Activated CD4-positive, alpha-beta memory T cell treated with anti-CD3 and anti-CD28 coated beads, Interleukin-2, amount 10 ng/mL, durations not matched to agents 7 days and 5 days (primary cell): ENCODE data around the gene B3GAT1. TPM values are rescaled to one million over a fixed set of nuclear protein-coding genes. Genes with fewer than 3 reads are reported as not detected.
"Not testable (repeated sequence)": the region's sequence is repeated elsewhere in the genome, so short reads cannot be mapped to it uniquely, and the experiment has no call there.

Source experiments
- CTCF ChIA-PET: fragments of 350-600 bp; sonication (Branson Sonifier 250); formaldehyde crosslinking; loops from one replicate; lab custom pipeline; 2021; ENCODE audit warnings: antibody characterized with exemption, inconsistent platforms; lab: Charles Lee
- POLR2A ChIA-PET: fragments of 350-600 bp; sonication (Branson Sonifier 250); formaldehyde crosslinking; loops from one replicate; lab custom pipeline; 2021; ENCODE audit warnings: antibody characterized with exemption; lab: Charles Lee
- DNase-seq: peaks from one replicate; pipeline ENCODE4 v3.0.0-alpha.2; 2020
- H3K27ac Mint-ChIP-seq: one replicate; pipeline ENCODE4 v1.8.0; 2021; ENCODE audit warnings: mild to moderate bottlenecking, mixed read lengths
- H3K27me3 Mint-ChIP-seq: one replicate; pipeline ENCODE4 v1.8.0; 2021; ENCODE audit warnings: mixed read lengths
- H3K36me3 Mint-ChIP-seq: one replicate; pipeline ENCODE4 v1.8.0; 2021; ENCODE audit warnings: low read depth, mixed read lengths
- H3K4me1 Mint-ChIP-seq: one replicate; pipeline ENCODE4 v1.8.0; 2021; ENCODE audit warnings: mixed read lengths
- H3K4me3 Mint-ChIP-seq: one replicate; pipeline ENCODE4 v1.8.0; 2021; ENCODE audit warnings: mild to moderate bottlenecking, mixed read lengths
- H3K9me3 Mint-ChIP-seq: one replicate; pipeline ENCODE4 v1.8.0; 2021; ENCODE audit warnings: mixed read lengths
- total RNA-seq, 2 experiments: library from RNA; stranded (reverse); gene quantifications; one replicate each; pipeline ENCODE4 v1.2.3, GENCODE V29; 2021

The B3GAT1 gene
- total RNA-seq, result 10 to 100 TPM; 10.5 to 11.0 TPM

- CTCF ChIA-PET, result interaction anchor here (0.7 to 1.4 kb wide), 2 partner anchors 25 to 53 kb away, joined by 3 read pairs; no protein-coding TSS in a partner anchor
- Mint-ChIP-seq H3K4me1 (peaks cover 22% of the 10 kb centered on the region), H3K36me3 (no peaks in the 10 kb centered on the region), H3K9me3 (no peaks in the 10 kb centered on the region), H3K27me3 (peaks cover 73% of the 10 kb centered on the region), H3K27ac (no peak within 1 kb of the TSS), H3K4me3 (peak within 1 kb of the TSS; percentile 73)
- POLR2A ChIA-PET, result interaction anchor here (0.7 to 1.9 kb wide), 2 partner anchors 16 to 25 kb away, joined by 3 to 9 read pairs; no protein-coding TSS in a partner anchor
- peak; percentile 33 for DNase-seq
Observed at GRCh38 chr11:134412203-134413042, at the start of gene B3GAT1. B3GAT1 (minus strand) TSS chr11:134412242; CDS start chr11:134387659, 24,583 bp downstream.

GRCh38 chr11:134461621-134462020, 49.6 kb upstream of the B3GAT1 start:
- no peaks in the 10 kb centered on the region for H3K4me1 Mint-ChIP-seq
- no peak overlapping the region for H3K27ac Mint-ChIP-seq
- ChIA-PET POLR2A (no interaction called here), CTCF (no interaction called here)
- H3K4me3 Mint-ChIP-seq, result no peak overlapping the region
- peaks cover 16% of the 10 kb centered on the region for H3K9me3 Mint-ChIP-seq
- H3K27me3 Mint-ChIP-seq, result peaks cover 18% of the 10 kb centered on the region
- no peaks in the 10 kb centered on the region for H3K36me3 Mint-ChIP-seq
- DNase-seq, result no peak

- peaks cover 18% of the 10 kb centered on the region for H3K27me3 Mint-ChIP-seq
- DNase-seq, result no peak
- no peak overlapping the region for H3K27ac Mint-ChIP-seq
- H3K36me3 Mint-ChIP-seq, result no peaks in the 10 kb centered on the region
- CTCF ChIA-PET, result no interaction called here
- POLR2A ChIA-PET, result no interaction called here
- H3K4me3 Mint-ChIP-seq, result no peak overlapping the region
- no peaks in the 10 kb centered on the region for H3K4me1 Mint-ChIP-seq
- H3K9me3 Mint-ChIP-seq, result peaks cover 19% of the 10 kb centered on the region
Observed at GRCh38 chr11:134460881-134461280, 48.8 kb upstream of the B3GAT1 start.

GRCh38 chr11:134460062-134460561, 48.1 kb upstream of the B3GAT1 start:
- POLR2A ChIA-PET, result no interaction called here
- peaks cover 15% of the 10 kb centered on the region for H3K27me3 Mint-ChIP-seq
- no peak for DNase-seq
- CTCF ChIA-PET, result no interaction called here
- no peaks in the 10 kb centered on the region for H3K4me1 Mint-ChIP-seq
- peaks cover 19% of the 10 kb centered on the region for H3K9me3 Mint-ChIP-seq
- H3K36me3 Mint-ChIP-seq, result no peaks in the 10 kb centered on the region
- H3K27ac Mint-ChIP-seq, result no peak overlapping the region
- no peak overlapping the region for H3K4me3 Mint-ChIP-seq

- Mint-ChIP-seq H3K4me3 (no peak overlapping the region), H3K27ac (no peak overlapping the region), H3K27me3 (peaks cover 11% of the 10 kb centered on the region), H3K9me3 (peaks cover 19% of the 10 kb centered on the region), H3K4me1 (no peaks in the 10 kb centered on the region), H3K36me3 (no peaks in the 10 kb centered on the region)
- ChIA-PET CTCF (no interaction called here), POLR2A (no interaction called here)
- no peak for DNase-seq
Observed at GRCh38 chr11:134459246-134460061, 47.4 kb upstream of the B3GAT1 start.

- H3K9me3 Mint-ChIP-seq, result peaks cover 19% of the 10 kb centered on the region
- H3K36me3 Mint-ChIP-seq, H3K4me3 Mint-ChIP-seq, H3K27me3 Mint-ChIP-seq, H3K27ac Mint-ChIP-seq, POLR2A ChIA-PET, DNase-seq, CTCF ChIA-PET, H3K4me1 Mint-ChIP-seq: not testable (repeated sequence)
Observed at GRCh38 chr11:134457411-134458007, 45.5 kb upstream of the B3GAT1 start.

- peaks cover 19% of the 10 kb centered on the region for H3K9me3 Mint-ChIP-seq
- no peak for DNase-seq
- peaks cover 2% of the 10 kb centered on the region for H3K27me3 Mint-ChIP-seq
- H3K36me3 Mint-ChIP-seq, result no peaks in the 10 kb centered on the region
- no peaks in the 10 kb centered on the region for H3K4me1 Mint-ChIP-seq
- H3K4me3 Mint-ChIP-seq, result no peak overlapping the region
- no peak overlapping the region for H3K27ac Mint-ChIP-seq
- CTCF ChIA-PET, result no interaction called here
- POLR2A ChIA-PET, result no interaction called here
Observed at GRCh38 chr11:134455516-134455915, 43.5 kb upstream of the B3GAT1 start.

GRCh38 chr11:134454146-134454690, 42.2 kb upstream of the B3GAT1 start:
- Mint-ChIP-seq H3K9me3 (peaks cover 17% of the 10 kb centered on the region), H3K27me3 (no peaks in the 10 kb centered on the region), H3K4me1 (no peaks in the 10 kb centered on the region), H3K27ac (no peak overlapping the region), H3K4me3 (no peak overlapping the region), H3K36me3 (no peaks in the 10 kb centered on the region)
- CTCF ChIA-PET, result no interaction called here
- POLR2A ChIA-PET, result no interaction called here
- no peak for DNase-seq

GRCh38 chr11:134453441-134453840, 41.4 kb upstream of the B3GAT1 start:
- H3K27me3 Mint-ChIP-seq, result no peaks in the 10 kb centered on the region
- no peaks in the 10 kb centered on the region for H3K36me3 Mint-ChIP-seq
- no peaks in the 10 kb centered on the region for H3K4me1 Mint-ChIP-seq
- peaks cover 14% of the 10 kb centered on the region for H3K9me3 Mint-ChIP-seq
- no peak overlapping the region for H3K4me3 Mint-ChIP-seq
- ChIA-PET POLR2A (no interaction called here), CTCF (no interaction called here)
- DNase-seq, result no peak
- H3K27ac Mint-ChIP-seq, result no peak overlapping the region

GRCh38 chr11:134452838-134453155, 40.8 kb upstream of the B3GAT1 start:
- ChIA-PET POLR2A (no interaction called here), CTCF (no interaction called here)
- no peak overlapping the region for H3K4me3 Mint-ChIP-seq
- H3K27me3 Mint-ChIP-seq, result no peaks in the 10 kb centered on the region
- H3K4me1 Mint-ChIP-seq, result no peaks in the 10 kb centered on the region
- no peaks in the 10 kb centered on the region for H3K36me3 Mint-ChIP-seq
- no peak for DNase-seq
- no peak overlapping the region for H3K27ac Mint-ChIP-seq
- peaks cover 11% of the 10 kb centered on the region for H3K9me3 Mint-ChIP-seq

- Mint-ChIP-seq H3K27me3 (no peaks in the 10 kb centered on the region), H3K9me3 (peaks cover 9% of the 10 kb centered on the region), H3K36me3 (no peaks in the 10 kb centered on the region), H3K4me1 (no peaks in the 10 kb centered on the region), H3K4me3 (no peak overlapping the region), H3K27ac (no peak overlapping the region)
- ChIA-PET CTCF (no interaction called here), POLR2A (no interaction called here)
- DNase-seq, result no peak
Observed at GRCh38 chr11:134452026-134452837, 40.2 kb upstream of the B3GAT1 start.

GRCh38 chr11:134450186-134450585, 38.1 kb upstream of the B3GAT1 start:
- no peak for DNase-seq
- POLR2A ChIA-PET, result no interaction called here

More at GRCh38 chr11:134450186-134450585, 38.1 kb upstream of the B3GAT1 start:
- no peaks in the 10 kb centered on the region for H3K27me3 Mint-ChIP-seq
- no peaks in the 10 kb centered on the region for H3K4me1 Mint-ChIP-seq
- no peaks in the 10 kb centered on the region for H3K9me3 Mint-ChIP-seq
- H3K4me3 Mint-ChIP-seq, result no peak overlapping the region
- CTCF ChIA-PET, result no interaction called here
- no peaks in the 10 kb centered on the region for H3K36me3 Mint-ChIP-seq
- H3K27ac Mint-ChIP-seq, result no peak overlapping the region
